Lung (tissue), 12 donors: Measurements from ENCODE around the gene JOSD2. TPM values are rescaled to one million over a fixed set of nuclear protein-coding genes. Genes with fewer than 3 reads are reported as not detected.

Experiments
- ATAC-seq: fragments of 200-7000 bp; cut with Tn5 transposase; one replicate; pipeline ENCODE4 v1.9.1; 2020; ENCODE audit warnings: moderate number of reproducible peaks; ENCODE audit not compliant: insufficient read depth, low FRiP score
- DNase-seq, 3 donors: peaks; one replicate each; pipeline ENCODE4 v3.0.0-alpha.2; 2013 to 2017
- H3K27ac ChIP-seq, 2 donors: one replicate each; pipeline ENCODE4 v1.5.1; 2013; ENCODE audit warnings: mild to moderate bottlenecking in 2 of 2, moderate library complexity in 2 of 2, control low read depth in 1 of 2, inconsistent platforms in 1 of 2, low read depth in 1 of 2, low read length in 1 of 2
- H3K27me3 ChIP-seq, 3 donors: one replicate each; pipeline ENCODE4 v1.5.1; 2013; ENCODE audit warnings: low read length in 2 of 3; ENCODE audit not compliant: control insufficient read depth in 3 of 3, insufficient read depth in 3 of 3
- H3K36me3 ChIP-seq, 4 donors: one replicate each; pipeline ENCODE4 v1.5.1; 2013; ENCODE audit warnings: low read length in 4 of 4, mild to moderate bottlenecking in 1 of 4, moderate library complexity in 1 of 4; ENCODE audit not compliant: control insufficient read depth in 4 of 4, insufficient read depth in 4 of 4
- H3K4me1 ChIP-seq, 5 donors: one replicate each; pipeline ENCODE4 v1.5.1; 2013; ENCODE audit warnings: low read length in 5 of 5, mild to moderate bottlenecking in 2 of 5, moderate library complexity in 1 of 5; ENCODE audit not compliant: control insufficient read depth in 5 of 5, insufficient read depth in 5 of 5
- H3K4me3 ChIP-seq: one replicate; pipeline ENCODE4 v1.5.1; 2013; ENCODE audit warnings: mild to moderate bottlenecking, control low read depth, moderate library complexity
- H3K9ac ChIP-seq, 2 donors: one replicate each; pipeline ENCODE4 v1.5.1; 2013; ENCODE audit warnings: low read length in 2 of 2, control low read depth in 1 of 2; ENCODE audit not compliant: insufficient read depth in 1 of 2
- H3K9me3 ChIP-seq, 4 donors: one replicate each; pipeline ENCODE4 v1.5.1; 2013; ENCODE audit warnings: low read length in 3 of 4, mild to moderate bottlenecking in 1 of 4, moderate library complexity in 1 of 4; ENCODE audit not compliant: control insufficient read depth in 4 of 4, insufficient read depth in 3 of 4
- CTCF ChIP-seq: IDR thresholded peaks from 2 replicates; pipeline ENCODE4 v1.5.1; 2012; ENCODE audit warnings: mild to moderate bottlenecking; ENCODE audit errors: control extremely low read depth, extremely low read depth
- whole genome bisulfite sequencing, 2 donors: extraction: QIAGEN DNeasy Blood & Tissue Kit; methylation state at CpG; one replicate each; pipeline ENCODE4 v1.1.7; 2013; 5-methylcytosine and 5-hydroxymethylcytosine counted together
- polyA plus RNA-seq, 2 donors: library from polyadenylated mRNA; stranded (reverse); fragments of 200-250 nt; gene quantifications; one replicate each; pipeline ENCODE4 v1.2.1, GENCODE V29; 2013
- total RNA-seq, 2 donors: library from RNA; depleted of rRNA in 1 of 2; stranded (reverse); fragments of >200 nt in 1 of 2; gene quantifications; one replicate each; pipeline ENCODE4 v1.2.1, GENCODE V29; 2014 to 2021
- donor health status: control.
- donor health status: control.
- donor health status: Bipolar disorder and iron deficiency.
- donor health status: healthy.
- donor health status: DM: yes; HTN: yes; CAD: no.

The JOSD2 gene
- total and polyA plus RNA-seq, 4 donors, result 9.8 to 76.8 (median 63.5) TPM

- no peaks in the 10 kb centered on the region for H3K4me1 ChIP-seq
- H3K27me3 ChIP-seq, result no peaks in the 10 kb centered on the region
- H3K4me3 ChIP-seq, result no peak overlapping the region
- no peak for TF ChIP-seq CTCF
- ATAC-seq (no peak), DNase-seq (no peak)
- H3K9ac ChIP-seq, result no peak overlapping the region
- 60 to 62% methylated on average over 45 to 53 of the region's 53 CpGs for WGBS, 2 donors
- H3K27ac ChIP-seq, result no peak overlapping the region
- peaks cover 0 to 9% (median 0%) of the 10 kb centered on the region in 4 donors for H3K9me3 ChIP-seq
- H3K36me3 ChIP-seq, result peaks cover 0 to 6% (median 0%) of the 10 kb centered on the region in 4 donors
Measured at GRCh38 chr19:50516964-50517703, 6.1 kb upstream of the JOSD2 start.

GRCh38 chr19:50516456-50516855 lies 5.5 kb upstream of the JOSD2 start:
- H3K36me3 ChIP-seq, result peaks cover 0 to 6% (median 0%) of the 10 kb centered on the region in 4 donors
- no peaks in the 10 kb centered on the region for H3K27me3 ChIP-seq
- no peak overlapping the region for H3K27ac ChIP-seq
- H3K9me3 ChIP-seq, result peaks cover 0 to 9% (median 0%) of the 10 kb centered on the region in 4 donors
- DNase-seq, result no peak
- no peak overlapping the region for H3K4me3 ChIP-seq
- no peak for TF ChIP-seq CTCF
- no peaks in the 10 kb centered on the region for H3K4me1 ChIP-seq
- no peak overlapping the region for H3K9ac ChIP-seq
- ATAC-seq, result no peak
- 41 to 51% methylated on average over 12 of the region's 12 CpGs for WGBS, 2 donors

- peaks cover 0 to 7% (median 0%) of the 10 kb centered on the region in 5 donors for H3K4me1 ChIP-seq
- no peak overlapping the region for H3K9ac ChIP-seq
- TF ChIP-seq CTCF, result no peak
- H3K27me3 ChIP-seq, result no peaks in the 10 kb centered on the region
- peaks cover 0 to 6% (median 0%) of the 10 kb centered on the region in 4 donors for H3K36me3 ChIP-seq
- 69 to 80% methylated on average over 11 of the region's 11 CpGs for WGBS, 2 donors
- no peak overlapping the region for H3K4me3 ChIP-seq
- peaks cover 0 to 9% (median 0%) of the 10 kb centered on the region in 4 donors for H3K9me3 ChIP-seq
- ATAC-seq (no peak), DNase-seq (no peak)
- H3K27ac ChIP-seq, result no peak overlapping the region
Measured at GRCh38 chr19:50515168-50515561, 4.2 kb upstream of the JOSD2 start.
